Measurements from ENCODE around the gene SPG7.

Gene SPG7

DNA sequence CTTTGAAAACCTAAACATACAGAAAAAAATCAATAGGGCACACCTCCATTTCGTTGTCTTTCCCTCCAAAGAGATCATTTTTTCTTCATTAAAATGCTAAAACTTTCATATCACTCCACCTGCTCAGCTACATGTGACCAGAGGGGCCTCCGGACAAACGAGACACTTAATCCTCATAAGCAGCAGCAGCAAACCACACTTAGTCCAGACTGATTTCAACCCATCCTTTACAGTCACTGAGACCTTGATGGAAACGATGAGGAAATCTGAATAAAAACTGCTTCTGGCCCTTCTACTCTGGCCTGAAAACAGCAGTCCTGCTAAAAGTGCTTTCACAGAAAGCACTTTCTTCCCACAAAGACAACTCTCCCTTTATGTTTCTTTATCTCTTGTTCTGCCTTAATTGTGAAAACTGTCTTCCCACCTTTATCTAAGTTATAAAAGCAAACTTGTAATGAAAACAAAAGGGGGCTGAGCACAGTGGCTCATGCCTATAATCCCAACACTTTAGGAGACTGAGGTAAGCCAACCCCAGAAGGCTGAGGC lies 22.4 kb upstream of the SPG7 start:
- peaks cover 25% of the 10 kb centered on the region for H3K36me3 ChIP-seq (ENCODE audit: insufficient read depth, insufficient read length, low read length)
- no peak for DNase-seq (ENCODE audit: low read depth, low spot score)
- H3K9me3 ChIP-seq (ENCODE audit: insufficient read depth, low read length), result no peaks in the 10 kb centered on the region
- peaks cover 17% of the 10 kb centered on the region for H3K4me1 ChIP-seq (ENCODE audit: insufficient read depth, insufficient read length)
- TF ChIP-seq SUZ12 (IDR thresholded peaks at IDR 0.05; ENCODE audit: extremely low read depth, insufficient read depth, insufficient read length), result no peak
- TF ChIP-seq YY1 (IDR thresholded peaks at IDR 0.05; ENCODE audit: insufficient read depth, insufficient read length), result no peak
- no peak for TF ChIP-seq ZNF274 (IDR thresholded peaks at IDR 0.05; ENCODE audit: low read depth, low read length)
- no peak overlapping the region for H3K4me3 ChIP-seq (ENCODE audit: insufficient read length, low read depth)
- no peaks in the 10 kb centered on the region for H3K27me3 ChIP-seq (ENCODE audit: insufficient read depth, insufficient read length)
- H3K9ac ChIP-seq (ENCODE audit: insufficient read length, low read depth), result no peak overlapping the region

DNA sequence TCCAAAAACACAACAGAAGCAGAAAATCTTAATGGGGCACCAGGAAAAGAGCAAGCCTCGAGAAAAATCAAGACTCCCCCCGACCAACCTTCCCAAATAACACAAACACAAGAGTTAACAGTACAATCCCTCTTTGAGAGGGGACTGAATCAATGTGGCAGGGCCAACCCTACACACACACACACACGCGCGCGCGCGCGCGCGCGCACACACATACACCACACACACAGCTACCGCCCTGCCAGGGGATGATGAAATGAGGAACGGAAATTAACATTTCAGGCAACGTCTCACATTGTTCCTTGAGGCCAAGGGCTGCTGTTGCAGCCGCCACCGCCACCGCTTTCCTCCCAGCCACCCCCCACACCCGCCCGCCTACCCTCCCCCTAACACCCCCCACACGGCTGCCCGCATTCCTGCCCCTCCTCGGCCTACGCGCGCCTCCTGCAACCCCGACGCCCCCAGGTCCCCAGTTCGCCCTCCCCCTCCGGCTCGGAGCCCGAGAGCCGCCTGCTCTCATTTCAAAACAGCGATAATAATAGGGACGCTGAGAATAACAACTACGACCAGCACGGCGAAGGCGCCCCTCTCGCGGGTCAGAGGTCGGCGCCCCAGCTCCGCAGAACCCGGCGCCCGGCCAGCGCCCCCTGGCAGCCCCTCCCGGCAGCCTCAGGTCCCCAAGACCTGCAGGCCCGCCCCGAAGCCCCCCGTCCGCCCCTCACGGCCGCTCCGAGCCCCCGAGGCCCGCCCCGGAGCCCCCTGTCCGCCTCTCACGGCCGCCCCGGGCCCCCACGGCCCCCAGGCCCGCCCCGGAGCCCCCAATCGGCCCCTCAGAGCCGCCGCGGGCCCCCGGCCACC lies 18.9 kb upstream of the SPG7 start:
- Histone ChIP-seq H3K9me3 (ENCODE audit: insufficient read depth, low read length) (no peaks in the 10 kb centered on the region), H3K27me3 (ENCODE audit: insufficient read depth, insufficient read length) (no peaks in the 10 kb centered on the region), H3K36me3 (ENCODE audit: insufficient read depth, insufficient read length, low read length) (peaks cover 23% of the 10 kb centered on the region), H3K9ac (ENCODE audit: insufficient read length, low read depth) (peak overlapping the region; percentile 62), H3K4me1 (ENCODE audit: insufficient read depth, insufficient read length) (peaks cover 11% of the 10 kb centered on the region), H3K4me3 (ENCODE audit: insufficient read length, low read depth) (peak overlapping the region; percentile 57)
- DNase-seq (ENCODE audit: low read depth, low spot score), result peak; percentile 77
- TF ChIP-seq SUZ12 (IDR thresholded peaks at IDR 0.05; ENCODE audit: extremely low read depth, insufficient read depth, insufficient read length), result no peak
- no peak for TF ChIP-seq ZNF274 (IDR thresholded peaks at IDR 0.05; ENCODE audit: low read depth, low read length)
- no peak for TF ChIP-seq YY1 (IDR thresholded peaks at IDR 0.05; ENCODE audit: insufficient read depth, insufficient read length)

DNA sequence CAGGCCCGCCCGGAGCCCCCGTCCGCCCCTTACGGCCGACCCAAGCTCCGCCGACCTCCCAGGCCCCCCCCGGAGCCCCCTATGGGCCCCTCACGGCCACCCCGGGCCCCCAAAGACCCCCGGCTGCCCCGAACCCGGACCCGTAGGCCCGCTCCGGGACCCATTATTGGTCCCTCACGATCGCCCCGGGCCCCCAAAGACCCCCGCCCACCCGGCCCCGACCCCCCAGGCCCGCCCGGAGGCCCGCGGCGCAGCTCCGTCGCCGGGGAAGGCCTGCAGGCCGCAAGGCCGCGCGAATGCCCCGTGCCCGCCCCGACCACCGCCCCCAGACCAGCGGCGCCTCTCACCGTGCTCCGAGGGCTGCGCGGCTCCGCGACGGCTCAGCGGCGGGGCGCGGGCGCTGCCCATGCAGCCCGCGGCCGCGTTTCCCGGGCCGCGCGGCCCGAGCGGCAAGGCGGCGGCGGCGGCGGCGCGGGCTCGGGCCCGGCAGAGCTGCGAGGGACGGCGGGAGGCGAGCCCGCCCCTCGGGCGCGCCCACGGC lies 18.2 kb upstream of the SPG7 start:
- TF ChIP-seq SUZ12 (IDR thresholded peaks at IDR 0.05; ENCODE audit: extremely low read depth, insufficient read depth, insufficient read length), result no peak
- no peak for TF ChIP-seq YY1 (IDR thresholded peaks at IDR 0.05; ENCODE audit: insufficient read depth, insufficient read length)
- TF ChIP-seq ZNF274 (IDR thresholded peaks at IDR 0.05; ENCODE audit: low read depth, low read length), result no peak
- Histone ChIP-seq H3K4me1 (ENCODE audit: insufficient read depth, insufficient read length) (peaks cover 13% of the 10 kb centered on the region), H3K36me3 (ENCODE audit: insufficient read depth, insufficient read length, low read length) (peaks cover 25% of the 10 kb centered on the region), H3K9ac (ENCODE audit: insufficient read length, low read depth) (peak overlapping the region; percentile 91), H3K9me3 (ENCODE audit: insufficient read depth, low read length) (no peaks in the 10 kb centered on the region), H3K27me3 (ENCODE audit: insufficient read depth, insufficient read length) (no peaks in the 10 kb centered on the region), H3K4me3 (ENCODE audit: insufficient read length, low read depth) (peak overlapping the region; percentile 74)
- no peak for DNase-seq (ENCODE audit: low read depth, low spot score)

DNA sequence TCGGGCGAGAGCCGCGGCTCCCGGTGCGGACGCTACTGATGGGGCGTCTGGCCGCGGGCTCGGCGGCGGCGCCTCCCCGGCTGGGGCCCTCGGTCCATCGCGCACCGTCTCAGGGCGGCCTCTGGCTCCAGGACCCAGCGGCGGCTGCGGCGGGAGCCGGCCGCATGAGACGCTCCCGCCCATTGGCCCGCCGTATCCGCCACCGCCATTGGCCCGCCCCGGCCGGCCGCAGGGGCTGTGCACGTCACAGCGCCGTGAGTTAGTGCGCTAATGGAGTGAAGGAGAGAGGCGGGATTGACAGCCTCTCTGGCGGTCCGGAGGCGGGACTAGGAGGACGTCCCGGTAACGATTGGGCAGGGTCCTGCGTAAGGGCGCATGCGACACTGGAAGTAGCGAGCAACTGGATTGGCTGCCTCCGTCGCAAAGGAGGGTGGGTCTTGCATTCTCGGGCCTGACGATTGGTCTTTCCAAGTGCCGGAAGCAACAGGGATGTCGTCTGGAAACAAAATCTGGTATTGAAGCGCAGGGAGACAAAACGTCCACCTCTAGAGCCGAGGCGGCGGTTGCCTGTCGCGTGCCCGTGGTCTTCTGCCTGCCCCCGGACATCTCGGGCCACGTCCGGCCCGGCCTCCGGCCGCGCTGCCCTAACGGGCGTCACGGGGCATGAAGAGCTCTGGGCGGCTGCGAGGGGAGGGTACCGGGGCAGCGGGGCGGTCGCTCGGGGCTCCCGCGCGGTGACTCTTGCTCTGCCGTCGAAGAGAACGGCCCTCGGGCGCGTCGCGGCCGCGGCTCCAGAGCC lies 17.6 kb upstream of the SPG7 start, which contains the start of gene ANKRD11:
TSS of gene ANKRD11 (minus strand) at position 123 of the 799 bp plus-strand sequence. CDS start 173,542 bp downstream, outside the sequence.
- H3K27me3 ChIP-seq (ENCODE audit: insufficient read depth, insufficient read length), result no peaks in the 10 kb centered on the region
- H3K4me1 ChIP-seq (ENCODE audit: insufficient read depth, insufficient read length), result peaks cover 12% of the 10 kb centered on the region
- peak; percentile 99 for DNase-seq (ENCODE audit: low read depth, low spot score)
- H3K9ac ChIP-seq (ENCODE audit: insufficient read length, low read depth), result peak within 1 kb of the TSS; percentile 91
- TF ChIP-seq ZNF274 (IDR thresholded peaks at IDR 0.05; ENCODE audit: low read depth, low read length) (no peak), SUZ12 (IDR thresholded peaks at IDR 0.05; ENCODE audit: extremely low read depth, insufficient read depth, insufficient read length) (no peak), YY1 (IDR thresholded peaks at IDR 0.05; ENCODE audit: insufficient read depth, insufficient read length) (no peak)
- H3K4me3 ChIP-seq (ENCODE audit: insufficient read length, low read depth), result peak within 1 kb of the TSS; percentile 84
- H3K36me3 ChIP-seq (ENCODE audit: insufficient read depth, insufficient read length, low read length), result peaks cover 25% of the 10 kb centered on the region
- no peaks in the 10 kb centered on the region for H3K9me3 ChIP-seq (ENCODE audit: insufficient read depth, low read length)

DNA sequence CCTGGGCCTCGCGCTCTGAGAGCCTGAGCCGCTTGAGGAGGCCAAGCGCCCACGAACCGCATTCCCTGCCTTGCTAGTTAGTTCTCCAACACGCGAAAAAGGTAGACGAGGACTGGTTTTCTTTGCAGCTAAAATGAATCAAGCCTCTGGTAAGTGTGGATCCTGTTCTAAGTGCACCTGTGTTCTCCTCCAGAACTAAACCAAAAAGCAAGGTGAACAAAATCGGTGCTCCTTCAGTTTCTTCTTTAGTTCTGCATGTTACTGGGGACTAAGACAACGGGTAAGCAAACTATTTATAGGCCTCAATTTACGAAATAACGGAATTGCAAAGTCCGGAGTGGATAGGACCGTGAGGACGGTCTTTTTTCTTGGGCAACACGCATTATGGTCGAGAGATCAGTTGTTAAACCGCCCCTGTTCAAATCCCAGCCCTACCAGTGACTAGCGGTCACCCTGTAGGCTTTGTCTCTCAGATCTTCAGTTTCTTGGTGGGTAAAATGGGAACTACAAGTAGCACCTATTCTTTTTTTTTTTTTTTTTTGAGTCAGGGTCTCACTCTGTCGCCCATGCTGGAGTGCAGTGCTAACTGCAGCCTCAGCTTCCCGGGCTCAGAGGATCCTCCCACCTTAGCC lies 16.8 kb upstream of the SPG7 start:
- Histone ChIP-seq H3K9me3 (ENCODE audit: insufficient read depth, low read length) (no peaks in the 10 kb centered on the region), H3K9ac (ENCODE audit: insufficient read length, low read depth) (peak overlapping the region; percentile 87), H3K36me3 (ENCODE audit: insufficient read depth, insufficient read length, low read length) (peaks cover 25% of the 10 kb centered on the region), H3K27me3 (ENCODE audit: insufficient read depth, insufficient read length) (no peaks in the 10 kb centered on the region), H3K4me3 (ENCODE audit: insufficient read length, low read depth) (peak overlapping the region; percentile 84), H3K4me1 (ENCODE audit: insufficient read depth, insufficient read length) (peaks cover 10% of the 10 kb centered on the region)
- DNase-seq (ENCODE audit: low read depth, low spot score), result no peak
- TF ChIP-seq YY1 (IDR thresholded peaks at IDR 0.05; ENCODE audit: insufficient read depth, insufficient read length) (no peak), ZNF274 (IDR thresholded peaks at IDR 0.05; ENCODE audit: low read depth, low read length) (no peak), SUZ12 (IDR thresholded peaks at IDR 0.05; ENCODE audit: extremely low read depth, insufficient read depth, insufficient read length) (no peak)

DNA sequence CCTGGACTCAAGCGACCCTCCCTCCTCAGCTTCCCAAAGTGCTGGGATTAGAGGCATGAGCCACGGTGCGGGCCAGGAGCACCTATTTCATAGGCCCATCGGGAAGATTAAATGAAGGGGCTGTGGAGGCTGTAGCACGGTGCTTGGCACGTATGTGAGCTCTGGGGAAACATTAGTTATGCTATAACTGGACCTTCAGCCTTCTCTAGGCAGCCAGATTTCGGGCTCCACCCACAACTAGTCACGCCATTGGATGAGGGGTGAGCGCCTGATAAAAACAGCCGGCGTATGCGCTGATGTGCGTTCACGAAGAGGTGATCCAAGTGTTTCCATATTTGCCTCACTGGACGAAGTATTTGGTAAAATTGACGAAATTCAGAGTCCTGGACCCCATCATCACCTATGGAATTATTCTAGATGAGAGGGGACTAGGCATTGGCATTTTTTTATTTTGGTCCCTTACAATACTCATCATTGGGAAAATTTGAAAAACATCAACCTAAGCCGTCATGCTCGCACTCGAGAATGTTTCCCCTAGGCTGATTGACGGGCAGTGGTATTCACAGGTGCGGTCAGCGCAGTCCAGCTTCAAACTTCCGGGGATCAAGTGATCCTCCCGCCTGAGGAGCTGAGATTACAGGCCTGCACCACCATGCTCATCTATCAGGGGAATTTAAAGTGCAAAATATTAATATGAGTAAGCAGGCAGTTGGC lies 16.1 kb upstream of the SPG7 start:
- no peaks in the 10 kb centered on the region for H3K27me3 ChIP-seq (ENCODE audit: insufficient read depth, insufficient read length)
- TF ChIP-seq ZNF274 (IDR thresholded peaks at IDR 0.05; ENCODE audit: low read depth, low read length), result no peak
- TF ChIP-seq SUZ12 (IDR thresholded peaks at IDR 0.05; ENCODE audit: extremely low read depth, insufficient read depth, insufficient read length), result no peak
- no peak for TF ChIP-seq YY1 (IDR thresholded peaks at IDR 0.05; ENCODE audit: insufficient read depth, insufficient read length)
- H3K9ac ChIP-seq (ENCODE audit: insufficient read length, low read depth), result peak overlapping the region; percentile 87
- H3K36me3 ChIP-seq (ENCODE audit: insufficient read depth, insufficient read length, low read length), result peaks cover 22% of the 10 kb centered on the region
- DNase-seq (ENCODE audit: low read depth, low spot score), result no peak
- peaks cover 5% of the 10 kb centered on the region for H3K4me1 ChIP-seq (ENCODE audit: insufficient read depth, insufficient read length)
- no peaks in the 10 kb centered on the region for H3K9me3 ChIP-seq (ENCODE audit: insufficient read depth, low read length)
- peak overlapping the region; percentile 84 for H3K4me3 ChIP-seq (ENCODE audit: insufficient read length, low read depth)

Data from NT2/D1 (cell line).